ENCODE data around the gene COL25A1. TPM values are rescaled to one million over a fixed set of nuclear protein-coding genes. Genes with fewer than 3 reads are reported as not detected.

Gene COL25A1
- polyA plus RNA-seq, 2 of the 4 experiments (the other 2 are of a cell fraction), result not detected

DNA sequence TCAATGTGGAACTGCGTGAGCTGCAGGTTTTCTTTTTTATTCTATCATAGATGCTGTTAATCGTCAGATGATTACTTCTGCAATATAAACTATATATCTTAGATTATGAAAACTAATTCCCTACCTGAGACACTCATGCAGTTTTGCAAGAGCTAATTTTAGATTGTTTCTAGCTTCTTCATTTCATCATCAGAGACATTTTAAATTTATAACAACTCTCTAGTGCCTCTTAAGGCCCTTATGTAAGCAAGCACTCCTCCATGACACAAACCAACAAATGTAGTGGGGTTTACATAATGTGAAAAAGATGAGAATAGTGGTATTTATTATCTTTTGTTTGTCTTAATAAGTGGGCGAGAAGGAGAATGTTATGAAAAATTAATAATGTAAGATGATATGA is 369.4 kb downstream of the COL25A1 start:
- DNase-seq (ENCODE audit: low read depth in 1 of 2, low spot score in 1 of 2) (no peak), ATAC-seq (no peak), FAIRE-seq (no peak)
- Histone ChIP-seq H3K4me2 (no peak overlapping the region), H3K4me1 (no peaks in the 10 kb centered on the region), H3K4me3 (no peak overlapping the region), H3K27ac (no peak overlapping the region), H3K9me3 (no peaks in the 10 kb centered on the region)
- WGBS (ENCODE audit: missing lambda C conversion rate), result 14% methylated on average over 3 of the region's 3 CpGs
- ChIA-PET POLR2A (no interaction called here), CTCF (no interaction called here)
- TF ChIP-seq SREBF2 (IDR thresholded peaks at IDR 0.05) (no peak), HEYL (CRISPR knock-in tag; IDR thresholded peaks at IDR 0.05) (no peak)
- TF ChIP-seq, protein P1, sequence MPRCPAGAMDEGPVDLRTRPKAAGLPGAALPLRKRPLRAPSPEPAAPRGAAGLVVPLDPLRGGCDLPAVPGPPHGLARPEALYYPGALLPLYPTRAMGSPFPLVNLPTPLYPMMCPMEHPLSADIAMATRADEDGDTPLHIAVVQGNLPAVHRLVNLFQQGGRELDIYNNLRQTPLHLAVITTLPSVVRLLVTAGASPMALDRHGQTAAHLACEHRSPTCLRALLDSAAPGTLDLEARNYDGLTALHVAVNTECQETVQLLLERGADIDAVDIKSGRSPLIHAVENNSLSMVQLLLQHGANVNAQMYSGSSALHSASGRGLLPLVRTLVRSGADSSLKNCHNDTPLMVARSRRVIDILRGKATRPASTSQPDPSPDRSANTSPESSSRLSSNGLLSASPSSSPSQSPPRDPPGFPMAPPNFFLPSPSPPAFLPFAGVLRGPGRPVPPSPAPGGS (IDR thresholded peaks at IDR 0.05), result no peak
- TF ChIP-seq, protein P2, sequence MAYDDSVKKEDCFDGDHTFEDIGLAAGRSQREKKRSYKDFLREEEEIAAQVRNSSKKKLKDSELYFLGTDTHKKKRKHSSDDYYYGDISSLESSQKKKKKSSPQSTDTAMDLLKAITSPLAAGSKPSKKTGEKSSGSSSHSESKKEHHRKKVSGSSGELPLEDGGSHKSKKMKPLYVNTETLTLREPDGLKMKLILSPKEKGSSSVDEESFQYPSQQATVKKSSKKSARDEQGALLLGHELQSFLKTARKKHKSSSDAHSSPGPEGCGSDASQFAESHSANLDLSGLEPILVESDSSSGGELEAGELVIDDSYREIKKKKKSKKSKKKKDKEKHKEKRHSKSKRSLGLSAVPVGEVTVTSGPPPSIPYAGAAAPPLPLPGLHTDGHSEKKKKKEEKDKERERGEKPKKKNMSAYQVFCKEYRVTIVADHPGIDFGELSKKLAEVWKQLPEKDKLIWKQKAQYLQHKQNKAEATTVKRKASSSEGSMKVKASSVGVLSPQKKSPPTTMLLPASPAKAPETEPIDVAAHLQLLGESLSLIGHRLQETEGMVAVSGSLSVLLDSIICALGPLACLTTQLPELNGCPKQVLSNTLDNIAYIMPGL (CRISPR knock-in tag; IDR thresholded peaks at IDR 0.05; ENCODE audit: borderline replicate concordance), result no peak
- TF ChIP-seq, protein P3, sequence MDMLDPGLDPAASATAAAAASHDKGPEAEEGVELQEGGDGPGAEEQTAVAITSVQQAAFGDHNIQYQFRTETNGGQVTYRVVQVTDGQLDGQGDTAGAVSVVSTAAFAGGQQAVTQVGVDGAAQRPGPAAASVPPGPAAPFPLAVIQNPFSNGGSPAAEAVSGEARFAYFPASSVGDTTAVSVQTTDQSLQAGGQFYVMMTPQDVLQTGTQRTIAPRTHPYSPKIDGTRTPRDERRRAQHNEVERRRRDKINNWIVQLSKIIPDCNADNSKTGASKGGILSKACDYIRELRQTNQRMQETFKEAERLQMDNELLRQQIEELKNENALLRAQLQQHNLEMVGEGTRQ (IDR thresholded peaks at IDR 0.05), result no peak

DNA sequence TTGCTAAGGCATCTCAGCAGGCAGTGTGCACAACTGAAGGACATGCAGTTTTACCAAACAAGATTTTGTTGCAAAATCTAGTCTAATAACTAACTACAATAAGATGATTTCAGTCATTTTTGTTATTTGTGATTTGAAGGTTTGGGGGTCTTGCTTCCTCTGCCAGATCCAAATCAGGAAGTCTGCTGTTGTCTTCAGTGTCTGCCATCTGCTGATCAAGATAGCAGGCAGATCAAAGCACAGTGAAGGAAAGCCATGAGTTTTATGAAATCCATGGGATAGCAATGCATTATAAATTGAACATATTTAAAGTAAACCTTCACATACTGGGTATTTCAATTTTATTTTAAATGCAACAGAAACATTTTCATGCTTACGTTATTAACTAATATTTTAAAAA is 370.5 kb downstream of the COL25A1 start:
- no peak for ATAC-seq
- Histone ChIP-seq H3K4me3 (no peak overlapping the region), H3K27ac (no peak overlapping the region), H3K9me3 (no peaks in the 10 kb centered on the region), H3K4me1 (no peaks in the 10 kb centered on the region), H3K4me2 (no peak overlapping the region)
- FAIRE-seq, result no peak
- ChIA-PET POLR2A (no interaction called here), CTCF (no interaction called here)
- TF ChIP-seq MYC (IDR thresholded peaks at IDR 0.05; ENCODE audit: borderline replicate concordance, low read length) (no peak), ZC3H11A (IDR thresholded peaks at IDR 0.05) (no peak), CEBPB (IDR thresholded peaks at IDR 0.05) (no peak), EP300 (IDR thresholded peaks at IDR 0.05) (no peak), HEYL (CRISPR knock-in tag; IDR thresholded peaks at IDR 0.05) (no peak), CBX8 (IDR thresholded peaks at IDR 0.05) (no peak), POLR2A (IDR thresholded peaks at IDR 0.05; ENCODE audit: low read length) (no peak), CHD4 (IDR thresholded peaks at IDR 0.05; ENCODE audit: borderline replicate concordance) (no peak), HDAC2 (IDR thresholded peaks at IDR 0.05) (no peak), FOXS1 (CRISPR knock-in tag; IDR thresholded peaks at IDR 0.05) (no peak), FOSB (CRISPR knock-in tag; IDR thresholded peaks at IDR 0.05) (no peak), POLR2AphosphoS2 (conservative IDR thresholded peaks at IDR 0.05; ENCODE audit: low read length) (no peak), ZFP36 (IDR thresholded peaks at IDR 0.05; ENCODE audit: borderline replicate concordance, partially characterized antibody) (no peak)
- TF ChIP-seq, protein P4, sequence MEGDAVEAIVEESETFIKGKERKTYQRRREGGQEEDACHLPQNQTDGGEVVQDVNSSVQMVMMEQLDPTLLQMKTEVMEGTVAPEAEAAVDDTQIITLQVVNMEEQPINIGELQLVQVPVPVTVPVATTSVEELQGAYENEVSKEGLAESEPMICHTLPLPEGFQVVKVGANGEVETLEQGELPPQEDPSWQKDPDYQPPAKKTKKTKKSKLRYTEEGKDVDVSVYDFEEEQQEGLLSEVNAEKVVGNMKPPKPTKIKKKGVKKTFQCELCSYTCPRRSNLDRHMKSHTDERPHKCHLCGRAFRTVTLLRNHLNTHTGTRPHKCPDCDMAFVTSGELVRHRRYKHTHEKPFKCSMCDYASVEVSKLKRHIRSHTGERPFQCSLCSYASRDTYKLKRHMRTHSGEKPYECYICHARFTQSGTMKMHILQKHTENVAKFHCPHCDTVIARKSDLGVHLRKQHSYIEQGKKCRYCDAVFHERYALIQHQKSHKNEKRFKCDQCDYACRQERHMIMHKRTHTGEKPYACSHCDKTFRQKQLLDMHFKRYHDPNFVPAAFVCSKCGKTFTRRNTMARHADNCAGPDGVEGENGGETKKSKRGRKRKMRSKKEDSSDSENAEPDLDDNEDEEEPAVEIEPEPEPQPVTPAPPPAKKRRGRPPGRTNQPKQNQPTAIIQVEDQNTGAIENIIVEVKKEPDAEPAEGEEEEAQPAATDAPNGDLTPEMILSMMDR (IDR thresholded peaks at IDR 0.05), result no peak
- TF ChIP-seq, protein P2 (CRISPR knock-in tag; IDR thresholded peaks at IDR 0.05; ENCODE audit: borderline replicate concordance), result no peak
- 81% methylated on average over 1 of the region's 1 CpG for WGBS (ENCODE audit: missing lambda C conversion rate)
- DNase-seq (ENCODE audit: low read depth in 1 of 2, low spot score in 1 of 2), result no peak
